HG03175 (cell line): Measurements from ENCODE around the gene AOPEP.

Experiments used
- ATAC-seq: cut with Tn5 transposase; IDR thresholded peaks from one replicate; pipeline ENCODE4 v1.9.1; 2021; ENCODE audit warnings: mild to moderate bottlenecking, moderate library complexity; ENCODE audit not compliant: unreplicated experiment

Gene AOPEP

DNA sequence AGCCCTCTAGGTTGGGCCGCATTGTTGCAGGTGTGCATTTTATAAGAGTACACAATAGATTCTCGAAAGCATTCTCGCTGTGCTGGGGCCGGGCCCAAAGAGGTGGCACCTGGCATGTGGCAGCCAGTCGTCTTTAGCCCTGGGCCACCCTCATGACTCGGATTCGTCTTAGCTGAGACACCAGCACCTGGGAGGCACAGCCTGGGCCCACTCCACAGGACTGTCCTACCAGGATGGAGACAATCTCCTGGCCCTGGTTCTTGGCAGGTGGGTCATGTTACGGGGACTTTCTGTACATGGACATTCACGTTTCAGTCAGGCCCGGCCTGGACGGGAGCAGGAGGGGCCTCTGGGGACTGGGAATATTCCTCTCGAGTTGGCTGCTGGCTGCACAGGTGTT is 378.5 kb downstream of the AOPEP start:
- ATAC-seq, result no peak

DNA sequence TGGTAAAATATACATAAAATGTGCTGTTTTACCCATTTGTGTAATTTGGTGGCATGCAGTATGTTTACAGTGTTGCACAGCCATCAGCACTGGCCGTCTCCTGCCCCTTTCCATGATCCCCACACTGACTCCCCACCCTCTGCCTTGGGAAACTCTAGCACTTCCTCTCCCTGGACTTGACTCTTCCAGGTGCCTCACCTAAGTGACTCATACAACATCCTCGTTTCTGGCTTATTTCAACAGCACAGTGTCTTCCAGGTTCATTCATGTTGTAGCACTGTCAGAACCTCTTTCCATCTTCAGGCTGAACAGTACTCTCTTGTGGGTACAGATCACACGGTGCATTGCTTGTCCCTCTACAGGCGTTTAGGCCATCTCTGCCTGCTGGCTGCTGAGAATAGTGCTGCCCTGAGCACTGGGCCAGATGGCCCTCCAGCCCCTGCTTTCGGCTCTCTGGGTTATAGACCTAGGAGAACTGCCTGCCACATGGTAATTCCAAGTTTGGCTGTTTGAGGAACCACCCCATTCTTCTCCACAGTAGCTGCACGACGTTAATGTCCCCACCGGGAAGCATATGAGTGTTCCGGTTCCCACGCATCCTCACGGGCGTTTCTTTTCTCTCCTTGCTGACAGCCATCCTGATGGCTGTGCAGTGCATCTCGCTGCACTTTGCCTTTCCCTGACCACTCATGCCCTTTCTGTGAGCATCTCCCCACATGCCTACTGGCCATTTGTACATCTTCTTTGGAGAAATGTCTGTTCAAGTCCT is 379.2 kb downstream of the AOPEP start:
- ATAC-seq, result no peak

DNA sequence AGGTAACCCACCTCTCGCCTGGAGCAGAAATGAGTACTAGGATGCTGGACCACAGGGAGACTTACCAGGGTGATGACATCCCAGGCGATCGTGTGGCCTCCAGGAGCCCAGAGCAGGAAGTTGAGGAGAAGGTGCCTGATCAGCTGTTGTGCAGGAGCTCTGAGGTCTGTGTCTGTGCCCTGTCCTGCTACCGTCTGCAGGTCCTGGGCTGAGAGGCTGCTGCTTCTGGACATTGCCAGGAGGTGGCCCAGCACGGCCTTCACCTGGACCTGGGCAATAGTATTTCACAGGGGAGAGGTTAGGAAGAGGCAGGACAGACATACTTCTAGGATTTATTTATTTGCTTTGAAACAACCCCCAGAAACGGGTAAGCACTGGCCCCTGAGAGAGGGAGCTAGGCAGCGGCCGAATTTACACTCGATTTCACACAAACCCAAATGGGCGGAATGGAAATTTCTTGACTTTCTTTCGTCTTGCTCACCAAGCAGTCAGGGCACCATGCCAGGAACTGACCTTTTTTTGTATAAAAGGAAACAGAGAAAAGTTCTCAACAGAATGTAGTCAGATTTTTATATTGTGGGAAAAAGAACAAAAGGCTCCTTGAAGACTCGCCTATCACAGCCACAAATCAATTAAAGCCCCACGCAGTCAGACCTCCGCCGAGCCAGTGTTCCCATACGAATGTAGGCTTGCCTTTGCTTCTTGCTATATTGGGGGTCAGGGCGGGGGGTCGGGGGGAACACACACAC is 380.7 kb downstream of the AOPEP start:
- no peak for ATAC-seq

DNA sequence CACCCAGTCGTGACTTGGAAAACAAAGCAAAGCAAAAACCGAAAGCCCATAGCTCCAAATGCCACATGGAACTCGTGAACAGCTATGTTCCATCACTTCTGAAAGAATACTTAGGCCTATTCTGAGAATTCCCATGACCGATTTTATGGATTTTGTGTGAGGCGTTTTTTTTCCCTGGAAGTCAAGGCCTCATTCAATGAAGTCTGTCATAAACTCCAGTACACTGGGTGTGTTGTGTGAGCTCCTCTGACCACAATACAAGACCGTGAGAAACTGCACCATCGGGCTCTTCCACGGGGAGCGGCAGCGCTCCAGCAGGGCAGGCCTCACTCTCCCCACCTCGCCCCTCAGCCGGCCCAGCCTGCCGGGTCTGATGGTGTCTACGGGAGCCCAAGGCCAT is 381.5 kb downstream of the AOPEP start:
- ATAC-seq, result no peak

DNA sequence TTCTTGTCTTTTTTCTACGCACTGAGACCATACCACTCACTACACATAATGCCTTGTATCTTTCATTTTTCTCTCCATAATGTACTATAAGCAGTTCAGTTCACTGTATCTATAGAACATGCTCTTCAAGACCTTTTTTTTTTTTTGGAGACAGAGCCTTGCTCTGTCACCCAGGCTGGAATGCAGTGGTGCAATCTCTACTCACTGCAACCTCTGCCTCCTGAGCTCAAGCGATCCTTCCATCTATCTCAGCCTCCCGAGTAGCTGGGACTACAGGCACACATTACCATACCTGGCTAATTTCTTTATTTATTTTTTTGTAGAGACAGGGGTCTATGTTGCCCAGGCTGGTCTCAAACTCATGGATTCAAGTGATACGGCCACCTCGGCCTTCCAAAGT is 382.3 kb downstream of the AOPEP start:
- no peak for ATAC-seq

DNA sequence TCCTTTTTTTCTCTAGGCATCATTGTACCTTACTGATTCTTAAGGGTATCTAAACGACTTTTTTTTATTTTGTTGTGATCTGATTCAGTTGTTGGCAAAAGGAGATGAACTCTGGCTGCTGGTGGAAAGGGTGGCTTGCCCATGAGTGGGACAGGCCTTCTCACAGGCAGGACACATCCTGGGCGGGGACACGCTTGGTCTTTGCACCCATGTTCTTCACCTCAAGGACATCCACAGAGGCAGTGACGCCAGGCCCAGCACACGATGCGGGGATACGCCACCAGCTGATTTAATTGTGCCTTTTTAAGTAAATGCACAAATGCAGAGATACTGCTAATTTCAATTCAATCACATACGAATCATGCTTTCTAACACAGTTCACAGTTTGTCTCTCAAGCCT is 383.0 kb downstream of the AOPEP start:
- no peak for ATAC-seq

DNA sequence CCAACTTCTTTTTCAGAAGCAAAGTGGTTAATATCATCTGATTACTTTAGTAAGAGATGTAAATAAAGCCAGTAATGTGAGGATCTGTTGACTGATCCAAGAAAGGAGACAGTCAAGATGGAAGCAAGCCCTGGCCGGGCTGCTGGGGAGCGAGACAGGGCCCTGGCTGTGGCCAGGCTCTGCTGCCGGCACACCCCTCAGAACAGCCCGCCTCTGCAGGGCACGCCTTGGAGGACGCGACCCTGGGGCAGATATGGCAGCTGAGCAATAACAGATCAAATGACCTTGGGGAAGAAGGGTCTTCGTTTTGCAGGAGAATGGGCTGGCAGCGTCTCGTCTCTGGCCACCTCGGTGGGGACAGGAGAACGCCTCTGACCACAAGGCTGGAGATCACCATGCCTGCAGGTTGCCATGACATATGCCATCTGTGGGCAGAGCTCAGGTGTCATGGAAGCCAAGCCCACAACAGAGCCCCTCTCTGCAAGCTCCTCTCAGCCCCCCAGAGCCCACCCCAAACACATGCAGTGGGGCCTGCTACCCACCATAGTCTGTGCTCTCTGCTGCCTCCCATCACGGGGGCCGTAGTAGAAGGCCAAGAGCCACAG is 384.5 kb downstream of the AOPEP start:
- ATAC-seq, result no peak

DNA sequence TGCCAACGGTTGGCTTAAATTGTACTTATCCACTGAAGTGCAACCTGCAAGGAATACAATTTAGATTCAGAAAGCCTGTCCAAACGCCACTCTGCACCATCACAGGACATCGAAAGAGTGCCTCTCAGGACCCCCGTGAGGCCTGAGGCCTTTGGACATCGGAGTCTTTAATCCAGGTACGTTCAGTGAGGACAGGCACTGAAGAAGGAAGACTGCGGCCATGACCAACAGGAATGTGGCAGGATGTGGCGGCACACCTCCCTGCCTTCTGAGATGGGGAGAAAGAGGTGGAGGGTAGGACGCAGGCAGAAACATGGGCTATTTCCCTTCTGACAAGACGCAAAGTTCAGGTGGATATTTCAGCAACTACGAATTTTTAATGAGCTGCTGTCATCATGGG is 385.2 kb downstream of the AOPEP start:
- no peak for ATAC-seq

DNA sequence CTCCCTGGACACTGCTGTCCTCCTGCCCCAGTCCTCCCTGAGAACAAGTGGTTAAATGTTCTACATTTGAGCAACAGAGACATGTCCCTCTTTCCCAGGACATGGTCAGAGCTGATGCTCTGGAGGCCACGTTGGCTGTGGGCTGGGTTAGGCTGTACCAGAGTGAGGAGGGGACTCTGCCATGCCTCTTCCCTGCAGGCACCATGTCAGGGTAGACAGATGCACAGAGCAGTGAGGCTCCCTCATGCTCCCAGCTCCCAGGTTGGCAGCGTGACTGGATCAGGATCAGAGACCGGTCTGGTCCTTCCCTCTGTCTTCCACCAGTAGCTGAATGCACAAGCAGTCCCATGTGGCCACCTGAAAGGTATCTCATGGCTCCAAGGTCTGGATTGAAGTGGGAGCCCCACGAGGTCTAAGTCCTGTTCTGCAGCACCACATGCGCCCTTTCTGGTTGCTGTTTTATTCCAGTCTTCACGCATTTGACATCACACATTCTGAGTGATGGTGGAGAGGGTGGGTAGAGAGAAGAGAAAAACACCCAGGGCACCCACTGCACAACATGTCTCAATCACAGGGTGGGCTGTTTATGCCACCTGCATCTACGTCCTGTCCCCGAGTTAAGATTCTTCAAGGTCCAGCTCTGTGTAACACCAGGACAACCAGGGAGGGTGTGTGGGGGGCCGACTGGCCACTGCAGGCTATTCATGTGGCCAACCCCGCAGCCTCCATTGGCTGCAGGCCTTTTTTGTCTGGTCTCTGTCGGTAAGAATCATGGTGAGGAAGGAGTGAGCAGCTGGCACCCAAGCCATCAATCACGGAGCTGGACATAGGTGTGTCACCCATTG is 386.2 kb downstream of the AOPEP start:
- ATAC-seq, result no peak

DNA sequence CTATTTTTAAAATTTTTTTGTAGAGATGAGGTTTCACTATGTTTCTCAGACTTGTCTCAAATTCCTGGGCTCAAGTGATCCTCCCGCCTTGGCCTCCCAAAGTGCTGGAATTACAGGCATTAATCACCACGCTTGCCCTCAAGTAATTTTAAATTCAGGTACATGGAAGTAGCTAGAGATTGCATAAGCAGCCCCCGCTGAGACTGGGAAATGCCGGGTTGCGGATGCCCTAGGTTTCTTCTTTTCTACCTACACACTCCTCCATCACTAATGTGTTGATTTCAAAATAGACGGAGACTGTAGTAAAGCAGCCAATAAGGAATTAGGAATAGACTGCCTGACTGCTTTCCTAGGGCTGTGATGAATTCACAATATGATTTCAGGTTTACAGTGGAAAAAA is 388.6 kb downstream of the AOPEP start:
- ATAC-seq, result no peak

DNA sequence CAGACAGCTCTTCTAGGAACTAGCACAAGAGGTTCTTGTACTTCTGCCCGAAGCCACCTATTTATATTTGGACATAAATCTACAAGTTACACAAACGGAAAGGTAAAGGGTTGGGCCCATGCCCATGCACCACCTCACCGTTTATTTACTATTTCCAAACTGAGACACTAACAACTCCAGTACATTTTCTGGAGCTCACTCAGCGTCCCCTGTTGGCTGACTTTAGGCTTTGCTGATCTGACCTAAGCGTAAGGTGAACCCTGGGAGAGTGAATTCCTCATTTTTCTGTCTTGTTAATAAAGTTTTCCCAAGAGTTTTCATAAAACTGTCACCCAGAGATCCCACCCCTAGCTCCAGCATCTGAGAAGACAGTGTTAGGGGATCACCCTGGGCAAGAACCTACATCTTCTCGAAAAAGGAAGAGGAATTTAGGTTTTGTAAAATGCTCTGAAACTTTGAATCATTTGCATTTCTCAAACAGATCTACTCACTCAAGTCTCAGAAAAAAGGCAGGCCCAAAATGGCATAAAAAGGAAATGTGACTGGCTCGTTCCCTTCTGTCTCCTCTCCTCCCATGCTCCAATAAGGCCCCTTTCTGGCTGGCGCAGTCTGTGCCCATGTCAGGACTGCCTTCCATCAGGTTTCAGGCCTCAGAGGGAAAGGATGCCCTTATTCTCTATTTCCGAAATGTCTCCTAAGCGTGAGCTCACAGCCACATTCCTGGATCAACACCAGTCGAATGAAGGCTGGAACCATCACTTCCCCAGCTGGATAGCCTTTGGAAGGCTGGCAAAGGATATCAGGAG is 389.7 kb downstream of the AOPEP start:
- ATAC-seq, result no peak

DNA sequence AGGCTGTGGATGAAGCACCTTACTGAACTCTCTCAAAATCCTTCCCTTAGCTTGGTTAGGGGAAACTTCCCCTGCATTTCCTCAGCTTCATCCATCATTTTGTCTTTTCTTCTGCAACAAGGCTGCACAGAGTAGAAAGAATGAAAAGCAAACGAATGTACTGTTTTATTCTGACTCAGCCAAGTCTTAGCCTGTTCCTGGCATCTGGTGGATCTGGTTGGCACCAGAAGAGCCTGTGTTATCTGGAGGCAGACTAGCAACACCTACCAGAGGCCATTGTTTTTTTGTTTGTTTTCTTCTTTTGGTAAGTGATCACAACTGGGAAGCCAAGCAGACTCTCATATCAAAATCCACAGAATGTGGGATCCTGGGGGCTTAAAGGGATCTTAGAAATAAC is 390.3 kb downstream of the AOPEP start:
- no peak for ATAC-seq

DNA sequence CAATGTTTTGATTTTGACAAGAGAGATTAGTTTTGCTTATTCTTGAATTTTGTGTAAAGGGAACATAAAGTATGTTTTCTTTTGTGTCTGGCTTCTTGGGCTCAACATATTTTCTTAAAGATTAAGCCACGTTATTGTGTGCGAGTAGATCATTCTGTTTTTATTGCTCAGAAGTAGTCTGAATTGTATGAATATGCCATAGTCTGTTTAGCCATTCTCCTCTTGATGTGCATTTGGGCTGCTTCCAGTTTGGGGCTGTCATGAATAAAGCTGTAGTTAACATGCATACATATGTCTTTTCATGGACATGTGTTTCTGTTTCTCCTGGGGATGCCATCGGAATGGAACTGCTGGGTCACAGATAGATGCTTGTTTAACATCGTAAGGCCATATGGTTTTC is 392.1 kb downstream of the AOPEP start:
- ATAC-seq, result no peak

DNA sequence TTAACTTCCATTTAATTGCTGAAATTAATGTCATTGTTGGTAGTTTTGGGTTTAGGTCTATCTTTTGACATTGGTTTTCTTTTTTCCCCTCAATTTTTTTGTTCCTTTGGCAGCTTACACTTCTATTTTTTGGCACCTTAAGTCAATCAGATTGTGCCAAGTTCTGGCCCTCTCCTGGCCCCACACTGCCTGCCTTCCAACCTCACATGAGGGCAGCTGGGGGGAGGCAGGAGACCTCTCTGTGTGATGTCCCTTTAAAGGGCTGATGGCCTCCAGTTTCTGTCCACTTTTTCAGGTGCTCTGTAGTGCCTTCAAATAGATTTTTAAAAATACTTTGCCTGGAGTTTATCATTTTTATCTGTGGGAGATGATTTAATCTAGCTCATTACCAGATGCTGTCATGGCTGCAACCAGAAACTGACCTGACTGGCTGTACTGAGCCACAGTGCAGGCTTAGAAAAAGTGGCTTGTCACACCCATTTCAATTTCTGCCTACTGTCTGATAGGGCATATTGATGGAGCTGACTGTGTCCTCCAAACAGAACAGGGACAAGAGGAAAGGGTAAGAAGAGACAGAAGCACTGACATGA is 394.4 kb downstream of the AOPEP start:
- no peak for ATAC-seq

DNA sequence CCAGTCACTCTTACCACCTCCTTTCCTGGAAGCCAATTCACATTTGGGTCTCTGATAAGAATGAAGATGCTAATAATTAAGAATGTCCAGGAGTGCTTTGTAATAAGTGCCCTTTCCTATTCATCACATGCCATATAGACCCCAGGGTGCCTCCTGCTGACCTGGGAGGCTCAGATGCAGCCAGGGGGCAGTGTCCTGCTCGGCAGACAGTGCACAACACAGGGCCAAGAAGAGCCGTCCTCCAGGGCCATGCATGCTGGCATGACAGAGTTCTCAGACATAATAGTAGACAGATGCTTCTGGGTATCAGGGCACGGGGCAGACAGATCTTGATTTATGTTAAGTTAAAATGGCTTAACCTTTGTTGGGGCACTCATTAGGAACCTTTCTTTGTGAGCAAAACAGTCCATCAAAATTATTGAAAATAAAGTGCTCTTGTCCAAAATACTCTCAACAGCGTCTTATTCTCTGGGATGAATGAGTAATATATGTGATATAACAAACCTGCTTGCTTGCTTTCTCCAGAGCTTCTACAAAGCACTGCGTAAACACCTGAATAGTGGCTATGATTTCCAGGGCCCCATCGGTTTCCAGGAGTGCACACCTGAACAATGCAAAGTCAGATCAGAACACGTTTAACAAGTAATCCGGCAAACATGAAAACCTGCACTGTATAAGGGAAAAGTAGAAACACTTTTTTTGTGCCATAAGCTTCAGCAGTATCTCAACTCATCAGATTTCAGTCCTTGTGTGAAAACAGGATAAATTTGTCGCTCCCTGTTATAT is 398.3 kb downstream of the AOPEP start:
- ATAC-seq, result no peak

DNA sequence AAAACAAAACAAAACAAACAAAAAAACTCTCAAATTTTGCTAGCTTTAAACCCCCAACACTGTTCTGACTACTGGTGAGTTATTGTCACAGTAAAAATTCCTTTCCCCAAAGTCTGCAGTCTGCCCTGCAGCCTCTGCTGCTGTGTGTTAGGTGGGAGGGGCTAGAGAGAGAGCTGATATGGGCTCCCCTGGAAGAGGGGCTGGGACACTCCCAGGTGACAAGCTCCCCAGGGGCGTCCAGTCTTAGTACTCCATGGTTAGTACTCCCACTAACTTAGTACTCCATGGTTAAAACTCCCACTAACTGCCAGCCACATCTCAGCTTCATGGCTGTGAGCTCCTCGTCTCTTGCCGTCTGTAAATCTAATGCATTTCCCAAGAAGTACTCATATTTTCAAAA is 399.2 kb downstream of the AOPEP start:
- ATAC-seq, result no peak

DNA sequence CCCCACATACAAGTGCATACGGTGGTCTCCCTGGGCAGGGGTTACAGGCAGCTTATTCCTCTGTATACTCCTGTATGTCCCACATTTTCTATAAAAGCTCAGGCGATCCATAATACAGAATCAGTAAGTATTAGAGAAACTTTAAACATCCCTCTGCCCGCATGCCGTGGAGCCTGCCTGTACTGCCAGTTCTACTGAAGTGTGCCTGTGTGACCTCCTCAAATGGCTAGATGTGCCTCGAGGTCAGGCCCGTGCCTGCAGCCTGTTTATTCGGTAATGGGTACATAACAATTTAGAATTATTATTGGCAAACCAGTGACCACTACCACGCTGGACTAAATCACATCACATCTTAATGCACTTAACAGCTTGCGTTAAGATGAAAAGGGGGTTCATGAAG is 400.2 kb downstream of the AOPEP start:
- ATAC-seq, result no peak

DNA sequence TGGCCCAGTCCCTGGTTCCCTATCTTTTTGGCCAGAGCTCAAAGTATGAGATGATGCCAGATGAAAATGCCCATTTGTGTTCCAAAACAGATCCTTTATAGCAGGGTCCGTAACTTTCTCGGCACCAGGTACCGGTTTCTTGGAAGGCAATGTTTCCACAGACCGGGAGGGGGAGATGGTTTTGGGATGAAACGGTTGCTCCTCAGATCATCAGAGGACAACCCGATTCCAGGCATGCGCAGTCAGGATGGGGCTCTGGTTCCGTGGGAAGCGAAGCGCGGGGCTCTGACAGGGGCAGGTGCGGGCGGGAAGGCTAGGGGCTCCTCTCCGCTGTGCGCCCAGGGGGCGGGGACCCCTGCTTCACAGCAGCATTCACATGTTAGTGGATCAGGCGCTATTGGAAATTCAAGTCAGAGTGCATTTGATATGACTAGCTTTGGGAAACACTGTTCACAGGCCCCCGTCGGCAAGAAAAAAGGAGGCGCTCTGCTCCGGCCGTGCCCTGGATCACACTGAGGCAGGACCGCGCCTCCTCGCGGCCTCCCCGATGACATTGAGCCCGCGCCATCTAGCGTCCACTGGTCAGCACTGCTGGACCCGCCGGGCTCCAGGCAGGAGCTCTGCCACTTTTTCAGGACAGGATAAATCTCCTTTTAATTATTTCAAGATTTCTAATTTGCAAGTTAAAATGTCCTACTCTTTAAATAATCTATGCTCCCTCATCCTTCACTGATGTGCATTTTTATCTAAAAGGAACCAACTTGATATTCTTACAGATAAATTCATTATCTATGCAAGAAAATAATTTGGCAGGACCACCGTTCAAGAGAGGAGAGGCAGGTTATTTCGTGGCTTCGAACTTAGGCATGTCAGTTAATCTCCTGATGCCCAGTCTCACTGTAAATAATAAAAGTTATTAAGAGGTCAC is 401.0 kb downstream of the AOPEP start:
- ATAC-seq, result peak; percentile 63
